ENCODE data around the gene ARHGEF17.
"Not testable (repeated sequence)": the region's sequence is repeated elsewhere in the genome, so short reads cannot be mapped to it uniquely, and the experiment has no call there.

The ARHGEF17 gene

GRCh38 chr11:73308003-73308960 is at the start of gene ARHGEF17:
Gene ARHGEF17, plus strand, starts transcription at chr11:73308276. Its CDS starts 363 bp downstream, at chr11:73308639.
- DNase-seq (ENCODE audit: low read depth): peak; percentile 29

- no peak for DNase-seq (ENCODE audit: low read depth)
These were observed 48.5 kb upstream of the ARHGEF17 start for GRCh38 chr11:73259406-73260126.

- no peak for DNase-seq (ENCODE audit: low read depth)
These were observed 48.0 kb upstream of the ARHGEF17 start for GRCh38 chr11:73260127-73260457.

GRCh38 chr11:73262851-73263495 is 45.1 kb upstream of the ARHGEF17 start:
- no peak for DNase-seq (ENCODE audit: low read depth)

- no peak for DNase-seq (ENCODE audit: low read depth)
These were observed 44.4 kb upstream of the ARHGEF17 start for GRCh38 chr11:73263640-73264039.

GRCh38 chr11:73265278-73265810 is 42.7 kb upstream of the ARHGEF17 start:
- no peak for DNase-seq (ENCODE audit: low read depth)

- no peak for DNase-seq (ENCODE audit: low read depth)
These were observed 42.0 kb upstream of the ARHGEF17 start for GRCh38 chr11:73265853-73266645.

- DNase-seq (ENCODE audit: low read depth): no peak
These were observed 41.4 kb upstream of the ARHGEF17 start for GRCh38 chr11:73266646-73267020.

- no peak for DNase-seq (ENCODE audit: low read depth)
These were observed 40.8 kb upstream of the ARHGEF17 start for GRCh38 chr11:73267122-73267846.

- no peak for DNase-seq (ENCODE audit: low read depth)
These were observed 40.1 kb upstream of the ARHGEF17 start for GRCh38 chr11:73267906-73268540.

- no peak for DNase-seq (ENCODE audit: low read depth)
These were observed 39.3 kb upstream of the ARHGEF17 start for GRCh38 chr11:73268671-73269271.

GRCh38 chr11:73269459-73270015 is 38.5 kb upstream of the ARHGEF17 start:
- DNase-seq (ENCODE audit: low read depth): no peak

- DNase-seq (ENCODE audit: low read depth): no peak
These were observed 37.8 kb upstream of the ARHGEF17 start for GRCh38 chr11:73270016-73270854.

- DNase-seq (ENCODE audit: low read depth): no peak
These were observed 37.1 kb upstream of the ARHGEF17 start for GRCh38 chr11:73270855-73271477.

- DNase-seq (ENCODE audit: low read depth): not testable (repeated sequence)
These were observed 36.6 kb upstream of the ARHGEF17 start for GRCh38 chr11:73271478-73271865.

GRCh38 chr11:73271936-73272679 is 36.0 kb upstream of the ARHGEF17 start, which contains the start of gene P2RY6:
Gene P2RY6, plus strand, starts transcription at chr11:73272338. Its CDS starts 24,181 bp downstream, at chr11:73296519.
- no peak for DNase-seq (ENCODE audit: low read depth)

GRCh38 chr11:73272680-73273038 is 35.4 kb upstream of the ARHGEF17 start:
- DNase-seq (ENCODE audit: low read depth): no peak
